GM10266 (cell line): ENCODE results near the gene TSPOAP1.

Experiments
- DNase-seq: peaks from one replicate; pipeline ENCODE4 v3.0.0; 2012; ENCODE audit errors: extremely low spot score
- CTCF ChIP-seq: IDR thresholded peaks from 2 replicates; pipeline ENCODE4 v1.5.1; 2012; ENCODE audit warnings: mild to moderate bottlenecking, low read depth; ENCODE audit not compliant: control insufficient read depth, insufficient read depth; ENCODE audit errors: missing control alignments

Gene TSPOAP1

GRCh38 chr17:58329810-58330537, 1.4 kb upstream of the TSPOAP1 start:
- DNase-seq = no peak
- no peak for TF ChIP-seq CTCF

- peak; percentile 81 for DNase-seq
- TF ChIP-seq CTCF = peak; percentile 61
Measured at GRCh38 chr17:58329035-58329809, 627 bp upstream of the TSPOAP1 start.

GRCh38 chr17:58327363-58328194, 1.0 kb downstream of the TSPOAP1 start:
- DNase-seq = no peak
- no peak for TF ChIP-seq CTCF

- no peak for DNase-seq
- TF ChIP-seq CTCF = no peak
Measured at GRCh38 chr17:58326609-58327362, 1.8 kb downstream of the TSPOAP1 start.

- no peak for DNase-seq
- no peak for TF ChIP-seq CTCF
Measured at GRCh38 chr17:58325976-58326468, 2.6 kb downstream of the TSPOAP1 start.

GRCh38 chr17:58325289-58325726, 3.3 kb downstream of the TSPOAP1 start:
- DNase-seq = no peak
- no peak for TF ChIP-seq CTCF
